ENCODE results near the gene CORO2B.
"Not testable (repeated sequence)": the region's sequence is repeated elsewhere in the genome, so short reads cannot be mapped to it uniquely, and the experiment has no call there.

The CORO2B gene

DNA sequence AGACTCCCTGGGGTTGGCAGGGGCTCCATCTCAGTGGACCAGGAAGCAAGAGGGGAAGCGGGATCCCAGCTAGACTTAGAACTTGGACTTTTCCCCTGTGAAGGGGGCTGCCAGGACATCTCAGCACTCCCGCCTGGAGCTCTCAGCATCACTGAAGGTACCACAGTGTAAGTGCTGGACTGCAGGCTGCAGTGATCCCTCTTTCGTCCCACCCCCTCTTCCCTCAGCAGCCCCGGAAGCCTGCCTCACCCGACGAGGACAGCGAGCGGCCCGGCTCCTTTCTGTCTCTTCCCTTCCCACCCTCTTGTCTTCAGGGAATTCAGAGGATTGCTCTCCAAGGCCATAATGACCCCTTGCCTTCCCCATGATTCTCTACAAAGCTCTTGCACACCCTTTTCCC lies 147.5 kb downstream of the CORO2B start:
- no peak for DNase-seq (ENCODE audit: low read depth, low spot score)

DNA sequence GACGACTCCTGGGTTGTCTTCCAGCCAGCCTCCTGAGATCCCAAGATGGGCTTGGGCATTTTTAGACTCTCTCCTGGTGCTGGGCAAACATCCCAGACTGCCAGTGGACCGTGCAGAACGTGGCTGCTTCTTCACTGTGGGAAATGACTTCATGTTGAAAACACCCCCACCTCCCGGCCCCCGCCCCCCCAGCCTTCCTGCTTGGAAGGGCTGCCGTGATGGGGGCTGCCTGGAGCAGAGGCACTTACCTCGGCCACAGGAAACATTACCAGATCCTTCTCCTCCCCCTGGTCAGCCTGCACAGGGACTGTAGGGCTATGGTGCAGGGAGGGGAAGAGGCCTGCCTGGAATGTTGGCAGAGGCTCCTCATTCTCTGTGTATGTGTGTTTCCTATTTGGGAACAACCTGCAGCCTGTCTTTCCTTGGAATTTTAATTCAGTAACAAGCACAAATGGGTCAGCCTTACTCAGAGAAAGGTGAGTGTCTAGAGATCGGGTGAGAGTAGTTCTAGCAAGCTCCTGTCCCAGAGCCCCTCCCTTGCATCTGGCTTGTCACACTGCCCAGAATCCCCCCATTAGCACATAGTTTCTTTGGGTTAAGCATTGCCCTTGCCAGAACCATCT lies 151.1 kb downstream of the CORO2B start:
- no peak for DNase-seq (ENCODE audit: low read depth, low spot score)

GRCh38 chr15:68730471-68730919 lies 151.7 kb downstream of the CORO2B start:
- DNase-seq (ENCODE audit: low read depth, low spot score) = no peak

GRCh38 chr15:68730976-68731897 lies 152.4 kb downstream of the CORO2B start:
- no peak for DNase-seq (ENCODE audit: low read depth, low spot score)

GRCh38 chr15:68732451-68732850 lies 153.7 kb downstream of the CORO2B start:
- no peak for DNase-seq (ENCODE audit: low read depth, low spot score)

DNA sequence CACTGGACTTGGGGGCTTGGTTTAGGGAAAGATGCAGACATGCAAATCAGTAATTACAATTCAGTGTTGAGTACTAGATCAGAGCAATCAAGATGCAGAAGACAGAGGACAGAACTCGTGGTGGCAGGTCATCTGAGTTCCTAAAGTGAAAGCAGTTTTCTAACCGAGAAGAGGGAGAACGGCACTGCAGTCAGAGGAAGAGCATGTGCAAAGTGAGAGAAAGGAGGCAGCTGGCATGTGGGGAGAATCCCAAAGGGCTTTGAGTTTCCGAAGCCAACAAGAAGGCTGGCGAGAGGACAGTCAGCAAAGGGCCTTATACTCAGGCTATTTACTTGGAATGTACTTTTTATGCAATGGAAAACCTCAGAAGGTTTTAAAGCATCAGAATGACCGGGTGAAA lies 154.9 kb downstream of the CORO2B start:
- DNase-seq (ENCODE audit: low read depth, low spot score) = no peak

GRCh38 chr15:68734352-68734751 lies 155.6 kb downstream of the CORO2B start:
- DNase-seq (ENCODE audit: low read depth, low spot score) = no peak

DNA sequence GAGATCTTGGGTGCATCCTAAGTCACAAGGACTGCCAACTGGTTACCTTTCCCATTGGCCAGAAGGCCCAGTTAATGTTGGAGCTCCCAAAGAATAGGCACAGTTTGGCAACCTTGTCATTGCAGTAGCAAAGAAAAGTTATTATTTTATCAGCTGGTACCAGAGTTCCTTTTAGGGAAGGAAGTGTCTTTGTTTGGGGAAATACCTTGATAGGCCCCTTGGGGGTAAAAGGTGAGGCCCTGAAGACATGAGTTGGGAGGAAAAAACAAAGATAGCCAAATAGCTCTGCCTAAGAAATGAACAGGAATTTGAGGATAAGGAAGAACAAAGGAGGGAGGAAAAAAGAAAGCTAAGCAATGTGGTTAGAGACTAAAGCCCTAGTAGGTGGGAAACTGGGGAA lies 156.1 kb downstream of the CORO2B start:
- DNase-seq (ENCODE audit: low read depth, low spot score) = no peak

GRCh38 chr15:68735610-68736009 lies 156.8 kb downstream of the CORO2B start:
- DNase-seq (ENCODE audit: low read depth, low spot score) = no peak

- no peak for DNase-seq (ENCODE audit: low read depth, low spot score)
These were observed 160.7 kb downstream of the CORO2B start for GRCh38 chr15:68739390-68740080.

DNA sequence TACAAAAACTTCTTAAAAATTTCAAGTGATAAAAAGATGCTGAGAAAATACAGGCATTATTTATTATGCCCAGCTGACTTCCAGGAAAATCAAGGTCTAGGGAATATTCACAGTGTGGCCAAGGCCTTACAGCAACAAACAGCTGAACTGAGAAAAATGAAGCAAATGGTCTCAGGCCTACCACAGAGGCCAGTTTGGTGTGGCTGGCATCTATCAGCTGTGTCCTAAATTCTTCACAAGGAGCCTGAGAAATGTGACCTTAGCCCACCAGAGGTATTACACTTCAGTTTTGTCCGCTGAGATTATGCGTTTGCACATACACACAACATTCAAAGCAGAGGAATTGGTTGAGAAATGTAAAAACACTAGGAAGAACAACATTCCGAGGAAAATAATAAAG lies 164.5 kb downstream of the CORO2B start:
- DNase-seq (ENCODE audit: low read depth, low spot score) = no peak

GRCh38 chr15:68749365-68749764 lies 170.6 kb downstream of the CORO2B start:
- no peak for DNase-seq (ENCODE audit: low read depth, low spot score)

GRCh38 chr15:68749793-68750192 lies 171.0 kb downstream of the CORO2B start:
- DNase-seq (ENCODE audit: low read depth, low spot score) = no peak

DNA sequence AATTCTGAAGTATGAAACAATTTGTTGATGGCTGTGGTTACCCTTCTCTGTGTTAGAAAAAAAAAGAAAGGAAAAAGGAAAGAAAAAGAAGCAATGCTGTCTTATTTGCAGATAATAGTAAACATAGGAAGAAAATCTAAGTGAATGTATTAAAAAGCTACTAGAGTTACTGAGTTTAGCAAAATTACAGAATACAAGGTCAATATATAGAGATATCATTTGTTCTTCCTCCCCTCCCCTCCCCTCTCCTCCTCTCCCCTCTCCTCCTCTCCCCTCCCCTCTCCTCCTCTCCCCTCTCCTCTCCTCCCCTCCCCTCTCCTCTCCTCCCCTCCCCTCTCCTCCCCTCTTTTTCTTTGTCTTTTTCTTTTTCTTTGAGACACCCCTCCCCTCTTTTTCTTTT lies 172.8 kb downstream of the CORO2B start:
- no peak for DNase-seq (ENCODE audit: low read depth, low spot score)

- DNase-seq (ENCODE audit: low read depth, low spot score) = no peak
These were observed 176.9 kb downstream of the CORO2B start for GRCh38 chr15:68755731-68756130.

- DNase-seq (ENCODE audit: low read depth, low spot score) = not testable (repeated sequence)
These were observed 181.3 kb downstream of the CORO2B start for GRCh38 chr15:68759982-68760579.

GRCh38 chr15:68763063-68763462 lies 184.3 kb downstream of the CORO2B start:
- DNase-seq (ENCODE audit: low read depth, low spot score) = no peak

GRCh38 chr15:68764090-68764489 lies 185.3 kb downstream of the CORO2B start:
- no peak for DNase-seq (ENCODE audit: low read depth, low spot score)

GRCh38 chr15:68765602-68766368 lies 187.0 kb downstream of the CORO2B start:
- DNase-seq (ENCODE audit: low read depth, low spot score) = no peak

GRCh38 chr15:68767833-68768232 lies 189.0 kb downstream of the CORO2B start:
- no peak for DNase-seq (ENCODE audit: low read depth, low spot score)

GRCh38 chr15:68768321-68768720 lies 189.5 kb downstream of the CORO2B start:
- DNase-seq (ENCODE audit: low read depth, low spot score) = no peak
